ENCODE results near the gene ENTHD1. TPM values are rescaled to one million over a fixed set of nuclear protein-coding genes. Genes with fewer than 3 reads are reported as not detected.

The ENTHD1 gene
- total and polyA plus RNA-seq, 10 of the 15 experiments (the other 5 are each of a cell fraction or from before 2014, with no cell fraction given): 0.09 to 0.52 (median 0.21) TPM; not detected in 1

DNA sequence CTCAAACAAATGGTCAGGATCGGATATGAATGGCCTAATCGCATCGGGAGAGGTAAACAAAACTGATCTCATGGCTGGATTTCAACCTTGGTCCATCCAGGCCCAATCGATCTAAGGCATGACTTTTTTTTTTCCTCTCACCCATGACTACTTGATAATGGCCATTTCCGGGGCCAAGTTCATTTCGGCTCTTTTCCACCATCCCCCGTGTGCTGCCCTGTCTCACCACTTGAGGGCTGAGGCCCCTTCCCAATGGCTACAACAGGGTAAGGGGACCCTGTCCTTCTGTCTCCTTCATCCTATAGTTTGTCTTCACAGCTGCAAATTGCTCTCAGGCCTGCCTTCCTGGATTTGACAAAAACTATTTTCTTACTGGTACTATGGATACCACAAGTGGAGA is 34.0 kb upstream of the ENTHD1 start:
- Histone ChIP-seq H3K79me2 (ENCODE audit: control insufficient read depth, insufficient read depth, low read length) (peaks cover 95% of the 10 kb centered on the region), H3K4me2 (ENCODE audit: control insufficient read depth, insufficient read depth) (no peak overlapping the region), H3K9me3 (replicated peaks; ENCODE audit: control insufficient read depth, insufficient read depth, low read length) (no peaks in the 10 kb centered on the region), H3K4me3 (no peak overlapping the region), H3K27me3 (replicated peaks in 1 of 2; ENCODE audit: control insufficient read depth in 2 of 2, insufficient read depth in 2 of 2, low read length in 1 of 2) (no peaks in the 10 kb centered on the region), H3K27ac (ENCODE audit: control insufficient read depth, insufficient read depth) (no peak overlapping the region; the same call in 1 of the 2 replicates), H3K9ac (ENCODE audit: control insufficient read depth, insufficient read depth, low read length) (no peak overlapping the region), H3K4me1 (ENCODE audit: control insufficient read depth, insufficient read depth, low read length) (peaks cover 22% of the 10 kb centered on the region), H2AFZ (ENCODE audit: control insufficient read depth, low read depth, low read length) (no peak overlapping the region), H4K20me1 (ENCODE audit: control insufficient read depth, insufficient read depth) (no peaks in the 10 kb centered on the region; the same call in 1 of the 2 replicates), H3K36me3 (ENCODE audit: control insufficient read depth in 2 of 2, insufficient read depth in 2 of 2, low read length in 1 of 2) (peaks cover 4 to 12% of the 10 kb centered on the region in 2 experiments)
- ChIA-PET RAD21 (ENCODE audit: unreplicated experiment) (interaction anchor here (1.0 to 2.3 kb wide), 2 partner anchors 12 to 97 kb away, joined by 3 to 6 read pairs; no protein-coding TSS in a partner anchor), POLR2A (interaction anchor here (0.6 to 1.6 kb wide), 2 partner anchors 11 to 17 kb away, joined by 3 to 7 read pairs; no protein-coding TSS in a partner anchor), CTCF (interaction anchor here (0.6 to 3.1 kb wide), 2 partner anchors 66 to 97 kb away, joined by 6 to 11 read pairs; no protein-coding TSS in a partner anchor), SMC1A (ENCODE audit: uncharacterized antibody, unreplicated experiment) (interaction anchor here (3.1 to 11.4 kb wide), 2 partner anchors 11 to 18 kb away, joined by 21 to 102 read pairs; no protein-coding TSS in a partner anchor)
- intact Hi-C loops (cut with micrococcal nuclease; ENCODE audit: unreplicated experiment): no loop called here
- no TSS peak for BruUV-seq (replicated peaks)
- 84% methylated on average over 7 of the region's 7 CpGs for WGBS (ENCODE audit: insufficient coverage, insufficient replicate concordance, low lambda C conversion rate, missing lambda C conversion rate)
- DNase-seq (ENCODE audit: low read depth, low spot score) (no peak), ATAC-seq (no peak), FAIRE-seq (no peak)
- in situ Hi-C loops (cut with MboI): no loop called here
- TF ChIP-seq, protein P1, sequence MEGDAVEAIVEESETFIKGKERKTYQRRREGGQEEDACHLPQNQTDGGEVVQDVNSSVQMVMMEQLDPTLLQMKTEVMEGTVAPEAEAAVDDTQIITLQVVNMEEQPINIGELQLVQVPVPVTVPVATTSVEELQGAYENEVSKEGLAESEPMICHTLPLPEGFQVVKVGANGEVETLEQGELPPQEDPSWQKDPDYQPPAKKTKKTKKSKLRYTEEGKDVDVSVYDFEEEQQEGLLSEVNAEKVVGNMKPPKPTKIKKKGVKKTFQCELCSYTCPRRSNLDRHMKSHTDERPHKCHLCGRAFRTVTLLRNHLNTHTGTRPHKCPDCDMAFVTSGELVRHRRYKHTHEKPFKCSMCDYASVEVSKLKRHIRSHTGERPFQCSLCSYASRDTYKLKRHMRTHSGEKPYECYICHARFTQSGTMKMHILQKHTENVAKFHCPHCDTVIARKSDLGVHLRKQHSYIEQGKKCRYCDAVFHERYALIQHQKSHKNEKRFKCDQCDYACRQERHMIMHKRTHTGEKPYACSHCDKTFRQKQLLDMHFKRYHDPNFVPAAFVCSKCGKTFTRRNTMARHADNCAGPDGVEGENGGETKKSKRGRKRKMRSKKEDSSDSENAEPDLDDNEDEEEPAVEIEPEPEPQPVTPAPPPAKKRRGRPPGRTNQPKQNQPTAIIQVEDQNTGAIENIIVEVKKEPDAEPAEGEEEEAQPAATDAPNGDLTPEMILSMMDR (IDR thresholded peaks at IDR 0.05 in 2 of 3, conservative IDR thresholded peaks at IDR 0.05 in 1 of 3; ENCODE audit: control insufficient read depth in 2 of 3, extremely low read depth in 1 of 3, insufficient read depth in 1 of 3, low read depth in 3 of 3, low read length in 3 of 3): peak in 2 of 3 experiments; percentile 12 to 18; a peak in 1 of 6 replicates
- TF ChIP-seq KLF5 (IDR thresholded peaks at IDR 0.05; ENCODE audit: partially characterized antibody) (no peak), ATF7 (IDR thresholded peaks at IDR 0.05; ENCODE audit: low read depth) (no peak), SREBF1 (IDR thresholded peaks at IDR 0.05; ENCODE audit: low read length) (no peak), SMAD5 (IDR thresholded peaks at IDR 0.05; ENCODE audit: low read depth) (no peak), MEF2A (IDR thresholded peaks at IDR 0.05; ENCODE audit: insufficient read depth, low read depth, low read length) (no peak)

Data from GM12878 (cell line).